ENCODE results near the gene GUK1.

The GUK1 gene

DNA sequence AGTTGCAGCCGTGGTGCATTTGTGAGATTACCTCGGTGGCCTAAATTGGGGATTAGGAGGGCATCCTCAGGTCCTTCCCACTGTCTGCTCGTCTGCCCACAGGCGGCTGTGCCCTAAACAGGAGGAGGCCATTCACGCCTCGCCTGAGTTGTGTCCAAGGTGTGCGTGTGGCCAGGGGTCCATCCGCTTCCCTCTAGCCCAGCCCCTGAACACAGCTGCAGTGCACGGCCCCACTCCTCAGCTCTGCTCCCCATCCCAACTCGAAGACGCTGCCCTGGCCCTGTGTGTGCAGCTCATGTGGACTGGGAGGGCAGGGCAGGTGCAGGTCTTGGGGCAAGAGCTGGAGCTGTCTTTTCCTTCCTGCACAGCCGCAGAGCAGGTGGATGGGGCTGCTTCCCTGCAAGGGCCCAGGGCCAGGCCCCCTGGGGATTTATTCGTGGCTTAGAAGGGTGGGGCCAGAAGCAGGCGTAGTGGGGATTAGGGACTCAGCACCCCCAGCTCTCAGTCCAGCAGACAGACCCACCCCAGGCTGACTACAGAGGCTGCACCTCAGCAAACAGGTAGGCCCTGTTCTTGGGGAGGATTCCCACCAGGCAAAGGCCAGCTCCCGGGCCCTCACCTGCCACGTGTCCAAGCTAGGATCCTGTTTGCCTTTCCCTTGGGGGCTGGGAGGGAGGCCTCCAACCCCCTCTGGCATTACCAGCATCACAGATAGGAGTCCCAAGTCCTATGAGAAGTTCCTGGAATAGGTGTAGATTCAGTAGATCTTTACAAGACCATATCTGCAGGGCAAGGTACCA, 4.3 kb downstream of the GUK1 start:
- no peak for DNase-seq (ENCODE audit: low read depth)
- no peak overlapping the region for H3K4me3 ChIP-seq (ENCODE audit: control insufficient read depth, low read depth, low read length)
- TF ChIP-seq, protein P1, sequence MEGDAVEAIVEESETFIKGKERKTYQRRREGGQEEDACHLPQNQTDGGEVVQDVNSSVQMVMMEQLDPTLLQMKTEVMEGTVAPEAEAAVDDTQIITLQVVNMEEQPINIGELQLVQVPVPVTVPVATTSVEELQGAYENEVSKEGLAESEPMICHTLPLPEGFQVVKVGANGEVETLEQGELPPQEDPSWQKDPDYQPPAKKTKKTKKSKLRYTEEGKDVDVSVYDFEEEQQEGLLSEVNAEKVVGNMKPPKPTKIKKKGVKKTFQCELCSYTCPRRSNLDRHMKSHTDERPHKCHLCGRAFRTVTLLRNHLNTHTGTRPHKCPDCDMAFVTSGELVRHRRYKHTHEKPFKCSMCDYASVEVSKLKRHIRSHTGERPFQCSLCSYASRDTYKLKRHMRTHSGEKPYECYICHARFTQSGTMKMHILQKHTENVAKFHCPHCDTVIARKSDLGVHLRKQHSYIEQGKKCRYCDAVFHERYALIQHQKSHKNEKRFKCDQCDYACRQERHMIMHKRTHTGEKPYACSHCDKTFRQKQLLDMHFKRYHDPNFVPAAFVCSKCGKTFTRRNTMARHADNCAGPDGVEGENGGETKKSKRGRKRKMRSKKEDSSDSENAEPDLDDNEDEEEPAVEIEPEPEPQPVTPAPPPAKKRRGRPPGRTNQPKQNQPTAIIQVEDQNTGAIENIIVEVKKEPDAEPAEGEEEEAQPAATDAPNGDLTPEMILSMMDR (IDR thresholded peaks at IDR 0.05; ENCODE audit: control insufficient read depth, insufficient read depth, low read depth, low read length, missing control alignments): no peak

DNA sequence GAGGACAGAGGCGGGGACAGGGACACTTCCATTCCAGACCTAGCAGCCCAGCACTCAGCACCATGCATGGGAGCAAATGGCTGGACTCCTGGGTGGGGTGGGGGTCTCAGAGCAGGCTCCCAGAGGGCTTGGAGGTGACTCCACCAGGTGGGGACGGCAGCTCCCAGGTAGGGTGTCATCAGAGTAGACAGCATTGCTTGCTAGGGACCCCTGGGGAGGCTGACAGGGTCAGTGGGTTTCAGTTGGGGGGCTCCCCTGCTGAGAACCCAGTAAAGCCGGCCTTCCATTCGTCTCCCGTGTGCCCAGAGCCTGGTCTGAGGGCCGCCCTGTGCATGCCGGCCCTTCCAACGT, 4.9 kb downstream of the GUK1 start:
- H3K4me3 ChIP-seq (ENCODE audit: control insufficient read depth, low read depth, low read length): no peak overlapping the region
- TF ChIP-seq, protein P1 (IDR thresholded peaks at IDR 0.05; ENCODE audit: control insufficient read depth, insufficient read depth, low read depth, low read length, missing control alignments): no peak
- DNase-seq (ENCODE audit: low read depth): no peak

DNA sequence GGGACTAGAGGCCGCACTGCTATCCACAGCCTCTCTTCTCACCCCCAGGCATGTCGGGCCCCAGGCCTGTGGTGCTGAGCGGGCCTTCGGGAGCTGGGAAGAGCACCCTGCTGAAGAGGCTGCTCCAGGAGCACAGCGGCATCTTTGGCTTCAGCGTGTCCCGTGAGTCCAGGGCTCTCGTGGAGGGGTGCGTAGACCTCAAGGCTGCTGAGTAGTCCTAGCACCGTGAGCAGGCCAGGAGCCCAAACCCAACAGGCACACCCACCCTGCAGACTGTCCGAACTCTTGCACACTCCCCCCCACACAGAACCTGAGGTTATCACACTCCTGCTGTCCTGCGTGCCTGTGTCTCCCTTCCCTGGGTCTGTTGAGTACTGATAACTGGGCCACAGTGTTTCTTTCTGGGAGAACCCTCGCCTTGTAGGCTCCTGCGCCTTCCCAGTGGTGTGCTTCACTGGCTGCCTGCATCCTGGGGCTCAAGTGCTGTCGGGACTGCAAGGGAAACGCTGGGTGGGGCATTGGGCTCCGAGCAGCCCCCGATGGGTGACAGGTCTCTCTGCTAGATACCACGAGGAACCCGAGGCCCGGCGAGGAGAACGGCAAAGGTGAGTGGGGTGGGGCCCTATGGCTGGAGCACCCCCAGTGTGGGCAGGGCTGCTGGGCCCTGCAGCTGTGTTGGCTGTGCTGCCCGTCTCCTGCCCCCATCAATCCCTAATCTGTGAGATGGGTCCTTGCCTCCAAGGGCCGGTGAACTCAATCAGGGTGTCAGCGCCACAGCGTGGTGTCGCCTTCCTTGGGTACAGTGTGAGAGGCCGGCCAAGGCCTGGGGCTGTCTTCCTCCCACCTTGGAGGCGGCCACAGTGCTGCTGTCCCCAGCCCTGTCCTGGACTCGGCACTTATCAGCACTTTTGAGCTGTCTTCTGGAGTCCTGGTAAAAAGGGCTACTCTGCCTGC, 5.7 kb downstream of the GUK1 start:
- DNase-seq (ENCODE audit: low read depth): no peak
- TF ChIP-seq, protein P1 (IDR thresholded peaks at IDR 0.05; ENCODE audit: control insufficient read depth, insufficient read depth, low read depth, low read length, missing control alignments): no peak
- no peak overlapping the region for H3K4me3 ChIP-seq (ENCODE audit: control insufficient read depth, low read depth, low read length)

DNA sequence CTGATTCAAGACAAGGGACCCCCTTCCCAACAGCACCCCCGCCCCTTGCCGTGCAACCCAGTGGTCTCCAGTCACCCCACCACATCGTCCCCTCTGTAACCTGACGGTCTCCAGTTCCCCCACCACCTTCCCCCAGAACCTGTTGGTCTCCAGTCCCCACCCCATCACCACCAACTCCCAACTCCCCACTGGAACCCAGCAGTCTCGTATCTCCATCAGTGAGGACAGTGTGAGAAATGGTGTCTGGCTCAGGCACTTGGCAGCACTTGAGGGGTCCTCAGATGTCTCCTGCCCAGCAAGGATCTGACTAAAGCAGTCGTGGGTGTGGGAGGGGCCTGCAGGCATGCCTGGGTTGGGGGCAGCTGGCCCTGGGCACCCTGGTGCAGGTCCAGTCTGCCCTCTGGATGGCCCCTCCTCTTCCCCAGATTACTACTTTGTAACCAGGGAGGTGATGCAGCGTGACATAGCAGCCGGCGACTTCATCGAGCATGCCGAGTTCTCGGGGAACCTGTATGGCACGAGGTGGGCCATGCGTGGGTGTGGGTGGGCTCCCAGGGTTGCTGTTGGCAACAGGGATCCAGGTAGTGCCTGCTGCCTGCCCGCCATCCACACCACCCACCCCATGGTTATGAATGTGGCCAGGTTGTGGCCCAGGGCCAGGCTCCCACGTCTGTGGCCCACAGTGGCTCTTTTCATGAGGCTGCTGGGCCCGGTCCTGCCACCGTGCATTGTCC, 6.5 kb downstream of the GUK1 start:
- TF ChIP-seq, protein P1 (IDR thresholded peaks at IDR 0.05; ENCODE audit: control insufficient read depth, insufficient read depth, low read depth, low read length, missing control alignments): no peak
- DNase-seq (ENCODE audit: low read depth): no peak
- no peak overlapping the region for H3K4me3 ChIP-seq (ENCODE audit: control insufficient read depth, low read depth, low read length)

DNA sequence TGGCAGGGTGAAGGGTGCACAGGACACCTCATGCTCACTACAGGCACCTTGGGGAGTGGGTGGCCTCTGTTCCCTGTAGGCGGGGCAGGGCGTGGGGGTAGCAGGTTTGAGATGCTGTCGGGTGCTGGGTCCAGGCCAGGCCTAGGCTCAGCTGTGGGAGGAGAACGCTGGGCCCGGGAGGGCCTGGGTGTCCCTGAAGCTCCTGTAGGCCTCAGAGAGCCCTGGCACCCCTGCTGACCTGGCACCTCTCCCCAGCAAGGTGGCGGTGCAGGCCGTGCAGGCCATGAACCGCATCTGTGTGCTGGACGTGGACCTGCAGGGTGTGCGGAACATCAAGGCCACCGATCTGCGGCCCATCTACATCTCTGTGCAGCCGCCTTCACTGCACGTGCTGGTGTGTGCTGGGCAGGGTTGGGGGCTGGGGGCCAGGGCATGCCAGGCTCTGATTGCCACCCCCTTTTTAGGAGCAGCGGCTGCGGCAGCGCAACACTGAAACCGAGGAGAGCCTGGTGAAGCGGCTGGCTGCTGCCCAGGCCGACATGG, 7.1 kb downstream of the GUK1 start:
- TF ChIP-seq, protein P1 (IDR thresholded peaks at IDR 0.05; ENCODE audit: control insufficient read depth, insufficient read depth, low read depth, low read length, missing control alignments): no peak
- no peak overlapping the region for H3K4me3 ChIP-seq (ENCODE audit: control insufficient read depth, low read depth, low read length)
- DNase-seq (ENCODE audit: low read depth): no peak

DNA sequence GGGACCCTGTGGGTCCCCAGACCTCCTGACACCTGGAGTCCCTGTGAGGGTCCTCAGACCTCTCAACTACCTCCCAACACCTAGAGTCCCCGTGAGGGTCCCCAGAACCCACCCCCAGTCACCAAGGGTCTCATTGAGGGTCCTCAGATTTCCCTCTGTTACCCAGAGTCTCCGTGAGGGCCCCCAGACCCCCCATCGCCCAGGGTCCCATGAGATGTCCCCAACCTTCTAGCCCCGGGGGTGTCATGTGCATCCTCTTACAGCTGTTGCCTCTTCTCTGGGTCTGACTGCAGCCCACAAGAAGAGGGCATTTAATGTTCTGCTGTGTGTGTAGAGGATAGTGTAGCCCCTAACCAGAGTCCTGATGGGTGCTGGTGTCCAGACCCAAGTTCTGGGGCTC, 7.7 kb downstream of the GUK1 start:
- DNase-seq (ENCODE audit: low read depth): no peak

More for the DNA sequence above, 7.7 kb downstream of the GUK1 start:
- TF ChIP-seq, protein P1 (IDR thresholded peaks at IDR 0.05; ENCODE audit: control insufficient read depth, insufficient read depth, low read depth, low read length, missing control alignments): no peak
- no peak overlapping the region for H3K4me3 ChIP-seq (ENCODE audit: control insufficient read depth, low read depth, low read length)
